Activated CD8-positive, alpha-beta memory T cell treated with anti-CD3 and anti-CD28 coated beads, Interleukin-2, amount 10 ng/mL, durations not matched to agents 7 days and 5 days (primary cell): Measurements from ENCODE around the gene CTSV. TPM values are rescaled to one million over a fixed set of nuclear protein-coding genes. Genes with fewer than 3 reads are reported as not detected.
A peak's percentile ranks its signal among the peaks of the same experiment; 100 is the strongest.
"Not testable (repeated sequence)": the region's sequence is repeated elsewhere in the genome, so short reads cannot be mapped to it uniquely, and the experiment has no call there.

Source experiments
- ATAC-seq: fragments of 150-1000 bp; cut with Tn5 transposase; one replicate; pipeline ENCODE4 v1.10.0; 2021; ENCODE audit warnings: moderate library complexity
- CTCF ChIA-PET: fragments of 350-600 bp; sonication (Branson Sonifier 250); formaldehyde crosslinking; loops from one replicate; lab custom pipeline; 2021; ENCODE audit warnings: antibody characterized with exemption; lab: Charles Lee
- DNase-seq: peaks from one replicate; pipeline ENCODE4 v3.0.0-alpha.2; 2020
- H3K27ac Mint-ChIP-seq: one replicate; pipeline ENCODE4 v1.8.0; 2021; ENCODE audit warnings: mild to moderate bottlenecking, mixed read lengths
- H3K27me3 Mint-ChIP-seq: one replicate; pipeline ENCODE4 v1.8.0; 2021; ENCODE audit warnings: mixed read lengths
- H3K36me3 Mint-ChIP-seq: one replicate; pipeline ENCODE4 v1.8.0; 2021; ENCODE audit warnings: mild to moderate bottlenecking, mixed read lengths
- H3K4me1 Mint-ChIP-seq: one replicate; pipeline ENCODE4 v1.8.0; 2021; ENCODE audit warnings: mixed read lengths
- H3K4me3 Mint-ChIP-seq: one replicate; pipeline ENCODE4 v1.8.0; 2021; ENCODE audit warnings: mild to moderate bottlenecking, moderate library complexity, mixed read lengths
- H3K9me3 Mint-ChIP-seq: one replicate; pipeline ENCODE4 v1.8.0; 2022; ENCODE audit warnings: low read depth, mixed read lengths
- total RNA-seq, 2 experiments: library from RNA; stranded (reverse); gene quantifications; one replicate each; pipeline ENCODE4 v1.2.3, GENCODE V29; 2021

CTSV gene
- total RNA-seq, 2 experiments from 2014 or later = 0.28 to 0.38 TPM

DNA sequence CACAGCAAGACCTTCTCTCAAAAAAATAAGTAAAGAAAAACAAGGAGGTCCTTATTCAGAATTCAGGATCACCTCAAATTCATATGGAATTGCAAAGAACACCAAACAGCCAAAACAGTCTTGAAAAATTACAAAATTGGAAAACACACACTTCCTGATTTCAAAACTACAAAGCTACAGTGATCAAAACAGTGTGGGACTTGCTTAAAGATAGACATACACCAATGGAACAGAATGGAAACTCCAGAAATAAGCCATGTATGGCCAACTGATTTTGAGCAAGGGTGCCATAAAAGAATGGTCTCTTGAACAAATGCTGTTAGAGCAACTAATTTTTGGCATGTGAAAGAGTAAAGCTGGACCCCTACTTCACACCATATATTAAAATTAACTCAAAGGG is 36.7 kb downstream of the CTSV start:
- DNase-seq, H3K9me3 Mint-ChIP-seq, H3K36me3 Mint-ChIP-seq, CTCF ChIA-PET, H3K27ac Mint-ChIP-seq, H3K27me3 Mint-ChIP-seq, ATAC-seq, H3K4me3 Mint-ChIP-seq: not testable (repeated sequence)
- peaks cover 14% of the 10 kb centered on the region for H3K4me1 Mint-ChIP-seq

DNA sequence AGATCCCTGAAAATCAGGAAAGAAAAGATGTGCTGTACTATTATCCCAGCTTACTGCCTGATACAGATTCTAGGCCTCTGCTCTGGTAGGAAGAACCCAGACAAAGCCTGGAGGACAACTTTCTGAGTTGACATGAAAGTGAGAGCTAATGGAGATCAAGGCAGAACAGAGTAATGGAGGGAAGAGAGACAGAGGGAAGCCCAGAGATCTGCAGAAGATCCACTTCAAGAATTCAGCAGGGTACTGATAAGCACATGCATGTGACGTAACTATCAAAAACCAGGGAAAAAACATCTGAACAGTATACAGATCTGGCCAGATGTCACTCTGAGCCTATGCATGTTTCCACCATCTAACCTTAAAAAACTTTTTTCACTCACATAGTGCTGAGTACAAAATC is 37.6 kb downstream of the CTSV start:
- DNase-seq, CTCF ChIA-PET, ATAC-seq, H3K9me3 Mint-ChIP-seq, H3K36me3 Mint-ChIP-seq, H3K27ac Mint-ChIP-seq, H3K27me3 Mint-ChIP-seq, H3K4me3 Mint-ChIP-seq: not testable (repeated sequence)
- H3K4me1 Mint-ChIP-seq = peaks cover 15% of the 10 kb centered on the region

DNA sequence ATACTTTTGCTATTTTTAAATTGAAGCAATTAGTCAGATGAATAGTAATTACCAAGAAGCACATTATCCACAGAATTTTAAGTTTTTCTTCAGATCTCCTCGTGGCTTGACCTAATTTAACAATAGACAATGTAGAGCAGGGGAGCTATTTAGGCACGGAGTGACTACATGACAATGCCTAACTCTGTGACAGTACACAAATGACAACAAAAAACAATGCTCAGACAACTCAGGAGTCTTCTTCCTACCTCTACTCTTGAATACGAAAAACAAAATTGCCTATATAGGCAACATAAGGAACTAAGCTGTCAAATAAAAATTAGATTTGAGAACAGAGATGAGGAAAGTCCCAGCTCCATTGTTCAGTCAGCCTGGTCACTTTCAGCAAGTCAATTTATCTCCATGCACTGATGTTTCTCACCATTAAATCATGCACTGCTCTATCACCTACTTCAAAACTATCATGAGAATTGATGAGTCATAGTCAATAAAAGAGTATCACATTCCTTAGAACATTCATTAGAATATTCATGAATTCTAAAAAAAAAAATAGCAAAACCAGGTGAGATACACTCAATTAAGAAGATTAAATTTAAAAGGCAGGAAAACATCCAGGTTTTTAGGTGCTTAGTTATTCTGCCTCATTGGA is 38.7 kb downstream of the CTSV start:
- ATAC-seq, DNase-seq, H3K36me3 Mint-ChIP-seq, H3K4me3 Mint-ChIP-seq, H3K27me3 Mint-ChIP-seq, H3K27ac Mint-ChIP-seq, H3K9me3 Mint-ChIP-seq, CTCF ChIA-PET: not testable (repeated sequence)
- H3K4me1 Mint-ChIP-seq = peaks cover 15% of the 10 kb centered on the region

DNA sequence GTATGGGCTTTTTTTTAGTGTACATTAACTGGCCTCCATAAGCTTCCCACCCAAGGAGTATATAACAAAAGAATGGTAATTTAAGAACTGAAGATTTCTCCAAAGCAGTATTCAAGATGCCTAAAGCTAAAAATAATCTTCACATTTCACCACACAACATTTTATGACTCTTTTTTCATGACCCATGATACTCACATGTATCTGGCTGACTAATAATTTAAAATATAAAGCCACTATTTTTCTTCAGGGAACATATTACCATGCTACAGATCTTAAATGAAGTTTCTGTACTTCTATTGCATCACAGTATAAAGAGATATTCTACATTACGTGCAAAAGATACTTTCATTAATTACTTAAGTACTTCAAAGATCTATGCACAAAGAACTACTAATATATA is 39.2 kb downstream of the CTSV start:
- H3K36me3 Mint-ChIP-seq, ATAC-seq, CTCF ChIA-PET, DNase-seq, H3K27me3 Mint-ChIP-seq, H3K9me3 Mint-ChIP-seq, H3K27ac Mint-ChIP-seq, H3K4me3 Mint-ChIP-seq: not testable (repeated sequence)
- peaks cover 15% of the 10 kb centered on the region for H3K4me1 Mint-ChIP-seq

DNA sequence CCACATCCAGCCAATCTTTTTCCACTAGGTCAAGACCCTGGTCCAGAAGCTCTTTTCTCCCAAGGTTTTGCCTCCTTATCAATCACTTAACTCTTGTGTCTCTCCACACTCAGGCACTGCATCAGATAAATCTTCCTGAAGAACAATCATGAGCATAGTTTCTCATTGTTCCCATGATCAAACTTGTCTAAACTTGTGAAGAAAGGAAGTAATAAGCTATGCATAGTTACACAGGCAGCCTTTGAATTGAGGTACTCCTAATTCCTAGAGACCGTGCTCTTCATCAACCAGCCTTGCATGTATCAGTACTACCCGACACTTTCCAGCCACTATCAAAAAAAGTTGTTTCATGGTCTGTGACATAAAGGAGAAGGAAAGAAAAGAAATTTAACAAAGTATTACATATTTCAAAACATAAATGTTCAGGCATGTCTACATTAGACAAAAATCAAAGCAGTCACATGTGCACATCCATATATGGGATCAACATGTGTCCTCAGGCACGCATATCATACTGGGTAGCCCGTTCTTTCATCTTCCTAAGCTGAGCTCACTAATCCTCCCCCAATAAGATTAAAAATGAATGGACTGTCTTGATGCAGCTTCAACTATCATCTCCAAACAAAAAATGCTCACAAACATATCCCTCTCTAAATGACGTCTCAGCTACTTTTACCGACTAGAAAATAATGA is 41.8 kb downstream of the CTSV start:
- peaks cover 16% of the 10 kb centered on the region for H3K4me1 Mint-ChIP-seq
- H3K4me3 Mint-ChIP-seq, H3K27ac Mint-ChIP-seq, DNase-seq, H3K9me3 Mint-ChIP-seq, ATAC-seq, CTCF ChIA-PET, H3K36me3 Mint-ChIP-seq, H3K27me3 Mint-ChIP-seq: not testable (repeated sequence)

DNA sequence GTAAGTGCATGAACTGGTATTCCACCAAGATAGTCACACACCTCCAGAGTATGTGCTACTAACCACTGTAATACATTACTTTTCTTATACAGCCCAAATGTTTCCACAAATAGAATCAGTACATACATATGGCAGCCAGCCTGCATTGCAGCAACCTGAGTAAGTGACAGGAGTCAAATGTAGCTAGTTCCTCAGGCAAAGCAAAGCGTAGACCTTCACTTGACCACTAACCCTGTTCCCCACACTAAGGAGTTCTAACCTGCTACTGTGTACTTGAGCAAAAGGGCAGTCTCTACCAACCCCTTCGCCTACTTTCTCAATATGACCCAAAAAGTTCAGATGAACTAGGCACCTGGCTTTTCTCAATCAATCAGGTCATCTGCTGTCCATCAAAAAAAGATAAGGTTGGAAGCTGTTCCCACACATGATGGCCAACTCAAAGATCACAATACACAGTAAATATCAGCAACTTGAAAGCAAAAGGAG is 44.4 kb downstream of the CTSV start:
- H3K27ac Mint-ChIP-seq, H3K4me3 Mint-ChIP-seq, H3K9me3 Mint-ChIP-seq, H3K27me3 Mint-ChIP-seq, ATAC-seq, H3K36me3 Mint-ChIP-seq, CTCF ChIA-PET, DNase-seq: not testable (repeated sequence)
- H3K4me1 Mint-ChIP-seq = peaks cover 22% of the 10 kb centered on the region

DNA sequence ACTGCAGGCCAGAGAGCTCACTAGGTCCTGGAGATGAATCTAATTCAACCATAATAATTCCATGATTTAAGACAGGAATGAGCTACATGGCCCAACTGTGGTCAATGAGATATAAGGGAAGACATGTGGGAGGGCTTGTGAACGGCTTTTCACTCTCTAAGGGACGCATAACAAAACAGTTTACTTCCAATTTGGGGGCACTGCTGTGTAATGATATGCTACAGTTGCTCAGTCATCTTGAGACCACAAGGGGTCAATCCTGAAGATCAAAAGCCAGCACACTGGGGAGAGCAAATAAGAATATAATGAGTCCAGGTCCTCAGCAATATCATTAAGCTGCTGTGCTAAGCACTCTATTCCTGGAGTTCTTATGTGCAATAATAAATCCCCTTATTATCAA is 46.6 kb downstream of the CTSV start:
- CTCF ChIA-PET, H3K27ac Mint-ChIP-seq, H3K36me3 Mint-ChIP-seq, H3K27me3 Mint-ChIP-seq, H3K4me3 Mint-ChIP-seq, DNase-seq, H3K9me3 Mint-ChIP-seq: not testable (repeated sequence)
- H3K4me1 Mint-ChIP-seq = peaks cover 24% of the 10 kb centered on the region
- ATAC-seq = peak; percentile 51

DNA sequence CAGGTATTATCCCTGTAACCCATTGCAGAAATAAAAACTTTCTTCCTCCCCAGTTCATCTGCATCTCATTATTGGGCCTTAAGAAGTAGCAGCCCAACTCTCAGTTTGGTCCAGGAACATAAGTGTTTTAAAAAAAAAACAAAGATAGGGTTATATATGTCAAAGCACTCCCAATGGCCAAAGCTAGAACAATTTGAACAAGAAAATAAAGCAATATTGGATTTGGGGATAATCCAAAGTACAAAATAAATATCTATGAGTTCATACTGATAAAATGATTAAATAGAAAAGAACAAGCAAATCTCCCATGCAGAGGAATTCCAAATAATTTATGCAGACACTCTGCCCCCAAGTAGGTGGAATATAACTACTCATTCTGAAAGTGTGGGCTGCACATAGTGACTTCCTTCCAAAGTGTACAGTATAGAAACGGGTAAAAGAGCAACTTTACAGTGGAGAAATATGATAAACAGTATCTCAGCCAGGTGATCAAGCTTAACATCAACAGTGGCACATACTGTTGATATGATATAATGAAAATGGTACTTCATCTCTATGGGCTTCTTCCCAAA is 49.1 kb downstream of the CTSV start:
- H3K27me3 Mint-ChIP-seq, DNase-seq, H3K4me3 Mint-ChIP-seq, H3K36me3 Mint-ChIP-seq, H3K27ac Mint-ChIP-seq, H3K9me3 Mint-ChIP-seq, CTCF ChIA-PET: not testable (repeated sequence)
- ATAC-seq = peak; percentile 58
- H3K4me1 Mint-ChIP-seq = peaks cover 21% of the 10 kb centered on the region

DNA sequence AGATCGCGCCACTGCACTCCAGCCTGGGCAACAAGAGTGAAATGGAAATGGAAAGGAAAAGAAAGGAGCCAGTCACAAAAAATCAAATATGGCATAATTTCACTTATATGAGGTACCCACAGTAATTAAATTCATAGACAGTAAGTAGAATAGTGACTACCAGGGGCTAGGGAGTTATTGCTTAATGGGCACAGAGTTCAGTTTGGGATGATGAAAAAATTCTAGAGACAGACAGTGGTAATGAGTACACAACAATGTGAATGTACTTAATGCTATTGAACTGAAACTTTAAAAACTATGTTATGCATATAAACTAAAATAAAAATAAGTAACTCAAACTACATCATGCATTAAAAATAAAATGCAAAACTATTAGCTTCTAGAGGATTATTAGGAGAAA is 54.1 kb downstream of the CTSV start:
- DNase-seq, CTCF ChIA-PET, H3K27ac Mint-ChIP-seq, H3K4me3 Mint-ChIP-seq, H3K27me3 Mint-ChIP-seq, H3K36me3 Mint-ChIP-seq, ATAC-seq, H3K4me1 Mint-ChIP-seq, H3K9me3 Mint-ChIP-seq: not testable (repeated sequence)

DNA sequence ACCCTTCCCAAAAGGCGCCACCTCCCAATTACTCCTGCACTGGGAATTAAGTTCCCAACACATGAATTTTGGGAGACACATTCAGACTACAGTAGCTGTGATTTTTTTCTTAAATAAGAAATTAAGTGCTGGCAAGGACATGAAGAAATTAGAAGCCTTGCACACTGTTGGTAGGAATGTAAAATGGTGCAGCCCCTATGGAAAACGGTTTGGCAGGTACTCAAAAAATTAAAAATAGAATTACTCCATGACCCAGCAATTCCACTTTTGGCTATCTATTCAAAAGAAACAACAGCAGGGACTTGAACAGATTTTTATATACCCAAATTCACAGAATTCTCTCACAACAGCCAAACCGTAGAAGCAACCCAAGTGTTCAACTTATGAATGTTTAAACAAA is 54.8 kb downstream of the CTSV start:
- DNase-seq, H3K4me1 Mint-ChIP-seq, CTCF ChIA-PET, H3K36me3 Mint-ChIP-seq, ATAC-seq, H3K27ac Mint-ChIP-seq, H3K4me3 Mint-ChIP-seq, H3K27me3 Mint-ChIP-seq, H3K9me3 Mint-ChIP-seq: not testable (repeated sequence)

DNA sequence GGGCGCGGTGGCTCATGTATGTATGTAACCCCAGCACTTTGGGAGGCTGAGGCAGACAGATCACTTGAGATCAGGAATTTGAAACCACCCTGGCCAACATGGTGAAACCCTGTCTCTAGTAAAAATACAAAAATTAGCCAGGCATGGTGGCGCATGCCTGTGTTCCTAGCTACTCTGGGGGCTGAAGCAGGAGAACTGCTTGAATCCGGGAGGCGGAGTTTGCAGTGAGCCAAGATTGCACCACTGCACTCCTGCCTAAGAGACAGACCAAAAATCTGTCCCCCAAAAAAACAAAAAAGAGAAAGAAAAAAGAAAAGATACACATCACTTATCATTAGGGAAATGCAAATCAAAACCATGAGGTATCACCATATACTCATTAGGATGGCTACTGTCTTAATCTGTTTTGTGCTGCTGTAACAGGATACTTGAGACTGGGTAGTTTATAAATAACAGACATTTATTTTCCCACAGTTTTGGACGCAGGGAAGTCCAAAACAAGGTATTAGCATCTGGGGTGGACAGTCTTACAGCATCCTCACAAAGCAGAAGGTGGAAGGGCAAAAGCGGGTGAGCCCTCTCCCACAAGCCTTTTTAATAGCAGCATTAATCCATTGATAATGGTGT is 55.3 kb downstream of the CTSV start:
- H3K4me3 Mint-ChIP-seq, ATAC-seq, DNase-seq, H3K27me3 Mint-ChIP-seq, H3K4me1 Mint-ChIP-seq, H3K9me3 Mint-ChIP-seq, H3K36me3 Mint-ChIP-seq, CTCF ChIA-PET, H3K27ac Mint-ChIP-seq: not testable (repeated sequence)
